RWPE1 (cell line): ENCODE results near the gene ADCY4.
A peak's percentile ranks its signal among the peaks of the same experiment; 100 is the strongest.

Source experiments
- CTCF ChIA-PET: fragments of 350-600 bp; sonication (Branson Sonifier 250); formaldehyde crosslinking; extraction: SDS; loops from one replicate; lab custom pipeline; 2021; lab: Yijun Ruan, JAX
- POLR2A ChIA-PET: fragments of 400-600 bp; formaldehyde crosslinking; extraction: SDS; loops from one replicate; lab custom pipeline; 2020; ENCODE audit warnings: antibody characterized with exemption; ENCODE audit not compliant: low non-redundant PET; lab: Yijun Ruan, JAX
- DNase-seq: peaks from one replicate; pipeline ENCODE4 v3.0.0; 2012; ENCODE audit warnings: low spot score
- H3K27ac ChIP-seq: fragments of 450-650 bp; 2 replicates; pipeline ENCODE4 v1.5.1; 2017
- TF ChIP-seq, protein P1 (sequence below): fragments of 450-650 bp; conservative IDR thresholded peaks from 2 replicates; pipeline ENCODE4 v1.5.1; 2017; ENCODE audit warnings: low read depth, mild to moderate bottlenecking

Gene ADCY4

DNA sequence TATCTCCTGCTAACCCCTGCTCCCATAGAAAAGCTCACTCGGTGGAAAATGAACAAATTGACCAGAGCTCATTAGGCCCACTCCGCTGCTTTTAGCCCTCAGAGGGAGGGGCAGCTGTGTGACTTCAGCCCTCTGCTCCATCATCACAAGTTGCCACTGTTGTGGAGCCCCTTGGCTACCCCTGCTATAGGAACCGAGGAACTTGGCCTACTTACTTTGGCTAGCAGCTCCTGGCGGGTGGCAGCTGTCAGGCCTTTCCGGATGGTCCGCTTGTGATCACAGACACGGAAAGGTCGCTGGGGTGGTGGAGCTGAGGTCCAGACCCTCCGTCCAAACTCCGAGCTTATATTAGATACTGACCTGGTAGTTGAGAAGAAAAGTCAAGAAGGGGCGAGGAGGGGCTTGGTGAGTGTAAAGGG is 27.7 kb downstream of the ADCY4 start:
- TF ChIP-seq, protein P1, sequence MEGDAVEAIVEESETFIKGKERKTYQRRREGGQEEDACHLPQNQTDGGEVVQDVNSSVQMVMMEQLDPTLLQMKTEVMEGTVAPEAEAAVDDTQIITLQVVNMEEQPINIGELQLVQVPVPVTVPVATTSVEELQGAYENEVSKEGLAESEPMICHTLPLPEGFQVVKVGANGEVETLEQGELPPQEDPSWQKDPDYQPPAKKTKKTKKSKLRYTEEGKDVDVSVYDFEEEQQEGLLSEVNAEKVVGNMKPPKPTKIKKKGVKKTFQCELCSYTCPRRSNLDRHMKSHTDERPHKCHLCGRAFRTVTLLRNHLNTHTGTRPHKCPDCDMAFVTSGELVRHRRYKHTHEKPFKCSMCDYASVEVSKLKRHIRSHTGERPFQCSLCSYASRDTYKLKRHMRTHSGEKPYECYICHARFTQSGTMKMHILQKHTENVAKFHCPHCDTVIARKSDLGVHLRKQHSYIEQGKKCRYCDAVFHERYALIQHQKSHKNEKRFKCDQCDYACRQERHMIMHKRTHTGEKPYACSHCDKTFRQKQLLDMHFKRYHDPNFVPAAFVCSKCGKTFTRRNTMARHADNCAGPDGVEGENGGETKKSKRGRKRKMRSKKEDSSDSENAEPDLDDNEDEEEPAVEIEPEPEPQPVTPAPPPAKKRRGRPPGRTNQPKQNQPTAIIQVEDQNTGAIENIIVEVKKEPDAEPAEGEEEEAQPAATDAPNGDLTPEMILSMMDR = no peak
- POLR2A ChIA-PET = no interaction called here
- CTCF ChIA-PET = interaction anchor here (0.6 to 1.6 kb wide), 4 partner anchors 17 to 249 kb away, joined by 3 to 14 read pairs (median 4); partner anchors contain the start of gene TINF2
- DNase-seq = no peak
- H3K27ac ChIP-seq = peak overlapping the region; percentile 98

DNA sequence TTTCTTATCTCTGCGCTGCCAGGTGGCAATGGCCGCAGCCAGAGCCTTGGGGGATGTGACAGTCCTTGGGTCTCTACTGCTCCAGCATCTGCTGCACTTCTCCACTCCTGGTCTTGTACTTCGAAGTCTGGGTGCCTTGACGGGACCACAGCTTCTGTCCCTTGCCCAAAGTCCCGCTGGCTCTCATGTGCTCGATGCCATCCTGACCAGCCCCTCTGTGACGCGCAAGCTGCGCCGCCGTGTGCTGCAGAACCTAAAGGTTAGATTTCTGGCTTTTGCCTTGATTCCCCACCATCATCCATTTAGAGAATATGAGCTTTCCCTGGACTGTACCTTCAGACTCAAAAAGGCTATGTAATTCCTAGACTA is 30.9 kb downstream of the ADCY4 start:
- ChIA-PET POLR2A (no interaction called here), CTCF (no interaction called here)
- peak overlapping the region; percentile 19 for H3K27ac ChIP-seq
- TF ChIP-seq, protein P1 = no peak
- DNase-seq = no peak

DNA sequence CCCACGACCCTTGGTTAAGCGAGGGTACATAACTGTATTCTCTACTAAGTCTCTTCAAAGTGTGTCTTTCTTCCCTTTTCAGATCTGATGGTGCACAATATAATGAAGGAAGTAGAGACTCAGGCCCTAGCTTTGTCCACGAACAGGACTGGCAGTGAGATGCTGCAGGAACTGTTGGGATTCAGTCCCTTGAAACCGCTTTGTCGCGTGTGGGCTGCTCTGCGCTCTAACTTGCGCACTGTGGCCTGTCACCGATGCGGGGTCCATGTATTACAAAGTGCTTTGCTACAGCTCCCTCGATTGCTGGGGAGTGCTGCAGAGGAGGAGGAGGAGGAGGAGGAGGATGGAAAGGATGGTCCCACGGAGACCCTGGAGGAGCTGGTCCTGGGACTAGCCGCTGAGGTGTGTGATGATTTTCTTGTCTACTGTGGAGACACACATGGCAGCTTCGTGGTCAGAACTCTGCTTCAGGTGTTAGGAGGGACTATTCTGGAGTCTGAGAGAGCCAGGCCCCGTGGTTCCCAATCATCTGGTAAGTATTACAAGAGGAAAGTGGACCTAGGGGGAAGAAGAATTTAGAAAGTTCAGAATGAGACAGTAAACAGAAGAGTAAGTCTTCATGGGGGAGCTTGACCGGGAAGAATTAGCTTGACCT is 34.4 kb downstream of the ADCY4 start:
- H3K27ac ChIP-seq = peak overlapping the region; percentile 94
- ChIA-PET POLR2A (interaction anchor here (0.6 to 3.3 kb wide), 2 partner anchors 32 to 58 kb away, joined by 7 to 17 read pairs; partner anchors contain the start of gene TINF2), CTCF (interaction anchor here (0.8 to 4.7 kb wide), 5 partner anchors 8 to 131 kb away, joined by 5 to 51 read pairs (median 8); partner anchors contain the start of genes CIDEB, LTB4R2 and TINF2)
- no peak for DNase-seq
- TF ChIP-seq, protein P1 = no peak

DNA sequence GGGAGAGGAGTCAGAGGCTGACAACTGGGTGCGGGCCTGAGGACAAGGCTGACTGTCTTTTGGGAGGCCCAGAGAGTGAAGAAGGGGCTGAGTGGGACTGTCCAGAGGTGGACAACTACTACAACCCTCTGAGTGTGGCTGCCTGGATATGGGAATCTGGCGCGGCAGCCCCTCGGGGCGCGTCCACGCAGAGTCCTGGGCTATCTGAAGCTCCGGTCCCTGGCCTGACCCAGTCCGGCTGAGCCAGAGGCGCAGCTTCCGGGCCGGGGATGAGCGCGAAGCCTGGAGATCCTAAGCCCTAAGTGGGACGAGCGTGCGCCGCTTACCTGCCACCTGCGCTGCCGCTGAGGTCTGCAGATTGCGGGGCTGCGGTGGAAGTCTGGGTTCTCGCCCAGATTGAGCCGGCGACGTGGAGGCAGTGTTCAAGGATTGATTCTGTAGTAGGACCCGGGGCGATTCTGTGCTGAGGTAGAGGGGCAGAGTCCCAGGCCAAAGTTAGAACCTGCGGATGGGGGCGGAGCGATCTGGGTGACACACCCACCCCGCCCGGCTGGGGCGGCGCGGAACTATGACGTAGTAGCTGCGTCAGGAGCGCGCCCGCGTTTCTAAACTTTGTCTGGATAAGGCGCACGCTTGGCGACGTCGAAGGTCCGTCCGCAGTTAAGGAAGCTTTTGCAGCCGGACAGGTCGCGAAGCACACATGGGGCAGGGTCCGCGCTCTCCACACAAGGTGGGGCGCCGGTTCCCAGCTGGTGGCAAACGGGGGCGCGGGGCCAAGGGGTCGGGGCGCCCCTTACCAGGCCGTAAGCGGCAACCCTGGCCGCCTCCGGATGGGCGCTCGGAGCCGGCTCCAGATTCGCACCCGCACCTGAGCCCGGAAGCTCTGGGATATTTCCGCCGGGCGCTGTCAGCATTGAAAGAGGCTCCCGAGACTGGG is 35.3 kb downstream of the ADCY4 start, which contains the start of the genes DHRS1 and NOP9:
TSS of gene DHRS1 (minus strand) at position 526 of the 937 bp plus-strand sequence. CDS start 674 bp downstream, outside the sequence.
TSS of gene NOP9 (plus strand) at position 596 of the 937 bp plus-strand sequence. CDS start at position 701, 105 bp downstream.
- ChIA-PET POLR2A (interaction anchor here (0.6 to 3.3 kb wide), 3 partner anchors 36 to 202 kb away, joined by 3 to 17 read pairs (median 5); partner anchors contain the start of gene TINF2), CTCF (interaction anchor here (0.5 to 4.7 kb wide), 8 partner anchors 9 to 1377 kb away, joined by 3 to 51 read pairs (median 6); partner anchors contain the start of genes CIDEB and TINF2)
- peak within 1 kb of the TSS; percentile 94 for H3K27ac ChIP-seq
- peak; percentile 95 for DNase-seq
- TF ChIP-seq, protein P1 = no peak

DNA sequence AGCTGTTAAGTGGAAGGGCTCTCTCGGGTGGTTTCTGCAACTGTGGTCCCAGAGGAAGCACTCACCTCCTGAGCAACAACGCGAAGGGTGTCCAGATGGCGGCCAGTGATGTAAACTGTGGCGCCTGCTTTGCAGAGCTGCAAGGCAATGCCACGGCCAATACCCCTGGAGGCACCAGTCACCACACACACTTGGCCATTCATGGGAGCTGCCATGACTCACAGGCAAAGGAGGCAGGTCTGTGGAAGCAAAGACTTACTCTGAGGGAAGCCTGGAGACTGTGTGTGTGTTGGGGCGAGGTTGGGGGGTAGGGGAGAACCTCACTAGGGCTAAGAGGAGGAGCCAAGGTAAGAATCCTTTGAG is 36.0 kb downstream of the ADCY4 start:
- H3K27ac ChIP-seq = peak overlapping the region; percentile 94
- CTCF ChIA-PET = interaction anchor here (0.5 to 4.7 kb wide), 7 partner anchors 9 to 1377 kb away, joined by 3 to 51 read pairs (median 6); partner anchors contain the start of genes CIDEB and TINF2
- POLR2A ChIA-PET = interaction anchor here (0.6 to 3.3 kb wide), 4 partner anchors 35 to 1505 kb away, joined by 3 to 17 read pairs (median 5); partner anchors contain the start of gene TINF2
- DNase-seq = peak; percentile 91
- TF ChIP-seq, protein P1 = no peak
